Keratinocyte (primary cell): ENCODE measurements around the gene ITGA3. TPM values are rescaled to one million over a fixed set of nuclear protein-coding genes. Genes with fewer than 3 reads are reported as not detected.

ENCODE experiments used
- DNase-seq: peaks from one replicate; pipeline ENCODE4 v3.0.0-alpha.2; 2011; ENCODE audit warnings: low read depth, missing footprints, low spot score
- FAIRE-seq: peaks from 2 replicates; lab custom pipeline; 2011; peaks lifted over from hg19 to GRCh38; lab: Jason Lieb, UNC
- H2AFZ ChIP-seq: 2 replicates; pipeline ENCODE4 v1.6.0; 2012; ENCODE audit warnings: low read length, control low read depth, inconsistent platforms; ENCODE audit not compliant: control insufficient read depth
- H3K27ac ChIP-seq: 2 replicates; pipeline ENCODE4 v1.5.1; 2011; ENCODE audit warnings: low read length; ENCODE audit not compliant: control insufficient read depth, insufficient read depth
- H3K27me3 ChIP-seq: 3 replicates; pipeline ENCODE4 v1.6.0; 2011; ENCODE audit warnings: low read length; ENCODE audit not compliant: control insufficient read depth, insufficient read depth; ENCODE audit errors: extremely low read depth
- H3K36me3 ChIP-seq, 2 experiments: 2 replicates in 1 of 2; 3 replicates in 1 of 2; pipeline ENCODE4 v1.5.1; 2011; ENCODE audit warnings: low read length in 2 of 2, mild to moderate bottlenecking in 1 of 2; ENCODE audit not compliant: control insufficient read depth in 2 of 2, insufficient read depth in 2 of 2; ENCODE audit errors: extremely low read depth in 1 of 2
- H3K4me1 ChIP-seq: 3 replicates; pipeline ENCODE4 v1.5.1; 2011; ENCODE audit warnings: low read length; ENCODE audit not compliant: control insufficient read depth, insufficient read depth; ENCODE audit errors: extremely low read depth
- H3K4me2 ChIP-seq: 3 replicates; pipeline ENCODE4 v1.6.0; 2011; ENCODE audit warnings: low read depth, low read length; ENCODE audit not compliant: control insufficient read depth, insufficient read depth; ENCODE audit errors: extremely low read depth
- H3K4me3 ChIP-seq, 3 experiments: fragments of 200-600 bp in 1 of 3; sonication (generic) in 1 of 3; 2 replicates in 2 of 3; 3 replicates in 1 of 3; pipeline ENCODE4 v1.5.1; 2011 to 2016; ENCODE audit warnings: low read length in 3 of 3, mild to moderate bottlenecking in 3 of 3, control low read depth in 2 of 3, inconsistent platforms in 1 of 3, low read depth in 1 of 3, mixed read lengths in 1 of 3, mixed run types in 1 of 3, moderate library complexity in 1 of 3; ENCODE audit not compliant: control insufficient read depth in 2 of 3, insufficient read depth in 2 of 3; ENCODE audit errors: extremely low read depth in 1 of 3
- H3K79me2 ChIP-seq: 2 replicates; pipeline ENCODE4 v1.6.0; 2012; ENCODE audit warnings: low read length; ENCODE audit not compliant: control insufficient read depth, insufficient read depth
- H3K9ac ChIP-seq: 3 replicates; pipeline ENCODE4 v1.6.0; 2011; ENCODE audit warnings: low read length; ENCODE audit not compliant: control insufficient read depth, insufficient read depth; ENCODE audit errors: extremely low read depth
- H3K9me1 ChIP-seq: 3 replicates; pipeline ENCODE4 v1.6.0; 2011; ENCODE audit warnings: low read length; ENCODE audit not compliant: control insufficient read depth, insufficient read depth; ENCODE audit errors: extremely low read depth
- H3K9me3 ChIP-seq: 2 replicates; pipeline ENCODE4 v1.5.1; 2012; ENCODE audit warnings: low read depth, low read length; ENCODE audit not compliant: control insufficient read depth
- H4K20me1 ChIP-seq: 3 replicates; pipeline ENCODE4 v1.6.0; 2011; ENCODE audit warnings: low read length; ENCODE audit not compliant: control insufficient read depth, insufficient read depth; ENCODE audit errors: extremely low read depth
- EZH2 ChIP-seq: IDR thresholded peaks from one replicate; pipeline ENCODE4 v1.6.1; 2012; ENCODE audit warnings: inconsistent platforms, mild to moderate bottlenecking, low read length, moderate library complexity
- dilution Hi-C: fragments of 300-500 bp; cut with MboI; formaldehyde crosslinking; loops from one replicate; pipeline ENCODE4 v1.7.0; 2020; ENCODE audit warnings: low sequenced_read_pairs; ENCODE audit not compliant: extremely low pct_ligation_motif_present
- polyA minus RNA-seq, 3 experiments: library from RNA; depleted of rRNA, polyadenylated mRNA; stranded (reverse); fragments of >200 nt; gene quantifications; 1 replicate in 1 of 3; 2 replicates in 1 of 3; 3 replicates in 1 of 3; pipeline ENCODE4 v1.2.3, GENCODE V29; 2011
- polyA plus RNA-seq, 5 experiments: library from polyadenylated mRNA; depleted of rRNA in 3 of 5; stranded (reverse) in 3 of 5; stranded (forward) in 1 of 5; unstranded in 1 of 5; fragments of >200 nt; gene quantifications; 1 replicate in 1 of 5; 2 replicates in 3 of 5; 3 replicates in 1 of 5; pipeline versions ENCODE4 v1.2.1 to v1.2.3, GENCODE V29; 2011 to 2012; ENCODE audit warnings: missing spikeins in 2 of 5, low read depth in 1 of 5, low replicate concordance in 1 of 5
- TF ChIP-seq, protein P1 (sequence below), 3 experiments: IDR thresholded peaks in 1 of 3; conservative IDR thresholded peaks in 1 of 3; optimal IDR thresholded peaks in 1 of 3; 2 replicates in 2 of 3; 3 replicates in 1 of 3; pipeline versions ENCODE3 to v1.5.1; 2011; ENCODE audit warnings: low read length in 3 of 3, mild to moderate bottlenecking in 3 of 3, moderate library complexity in 2 of 3, control low read depth in 1 of 3, inconsistent platforms in 1 of 3; ENCODE audit not compliant: insufficient read depth in 2 of 3; ENCODE audit errors: extremely low read depth in 1 of 3

Gene ITGA3
- polyA plus RNA-seq (427 to 733 TPM (median 708 TPM) in 3 replicates), polyA minus RNA-seq (1,193 to 2,515 TPM (median 1,361 TPM) in 3 replicates)
- polyA plus RNA-seq (2011; ENCODE audit: low read depth): 311 TPM
- polyA plus RNA-seq (2011; cell fraction: cytosol; rRNA removed): 216 and 405 TPM in 2 replicates
- polyA plus RNA-seq (2011; cell fraction: nucleus; rRNA removed): 1,779 and 2,144 TPM in 2 replicates
- polyA plus RNA-seq (2012; ENCODE audit: low replicate concordance): 460 and 965 TPM in 2 replicates
- polyA minus RNA-seq (2011; cell fraction: cytosol; rRNA and poly(A)+ RNA removed): 897 TPM
- 2,521 and 2,609 TPM in 2 replicates for polyA minus RNA-seq (2011; cell fraction: nucleus; rRNA and poly(A)+ RNA removed)

DNA sequence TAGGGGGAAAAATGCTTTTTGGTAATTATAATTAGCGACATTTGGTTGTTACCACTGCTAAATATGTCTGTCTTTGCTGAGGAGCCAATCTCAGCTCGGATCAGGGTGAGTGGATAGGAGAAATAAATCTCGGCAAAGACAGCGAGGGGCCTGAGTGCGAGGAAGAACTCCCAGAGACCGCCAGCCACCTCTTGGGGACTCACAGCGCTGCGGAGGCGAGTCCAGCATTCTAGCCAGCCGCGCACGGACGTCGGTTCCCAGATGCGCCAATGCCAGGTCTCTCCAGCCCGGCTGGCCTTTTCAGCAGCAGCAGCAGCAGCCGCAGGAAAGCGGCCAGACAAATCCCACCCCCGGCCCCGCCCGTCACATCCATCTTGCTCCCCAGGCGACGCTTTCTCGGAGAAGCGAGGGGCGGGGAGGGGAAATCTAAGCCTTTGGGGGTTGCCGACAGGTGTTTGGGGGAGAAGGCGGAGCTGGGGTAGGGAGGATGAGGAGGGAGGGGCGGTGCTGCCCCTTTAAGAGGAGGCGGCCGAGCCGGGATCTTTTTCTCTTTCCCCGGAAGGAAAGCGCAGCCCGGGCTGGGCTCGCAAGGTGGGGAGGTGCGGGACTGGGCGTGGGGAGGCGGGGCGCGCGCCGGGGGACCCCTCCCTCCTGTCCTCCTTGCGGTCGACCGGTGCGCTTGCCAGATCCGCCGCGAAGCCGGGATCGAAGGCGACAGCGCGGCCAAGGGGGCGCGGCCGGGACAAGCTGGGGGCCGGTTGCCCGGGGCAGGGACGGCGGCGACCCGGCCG lies at the start of gene ITGA3:
Gene ITGA3 (plus strand): TSS at position 685 of the 791 bp plus-strand sequence. CDS start 330 bp downstream, outside the sequence.
- DNase-seq: no peak
- peak within 1 kb of the TSS; percentile 96 for H3K4me2 ChIP-seq
- H3K9me3 ChIP-seq: no peaks in the 10 kb centered on the region
- H3K4me3 ChIP-seq: peak within 1 kb of the TSS; percentile 82 to 97 (median 86)
- no peak within 1 kb of the TSS for H2AFZ ChIP-seq
- H3K79me2 ChIP-seq: peaks cover 47% of the 10 kb centered on the region
- no peaks in the 10 kb centered on the region for H3K27me3 ChIP-seq
- dilution Hi-C loops: no loop called here
- FAIRE-seq: no peak
- no peaks in the 10 kb centered on the region for H4K20me1 ChIP-seq
- peaks cover 19 to 40% of the 10 kb centered on the region in 2 experiments for H3K36me3 ChIP-seq
- H3K9ac ChIP-seq: peak within 1 kb of the TSS; percentile 94
- TF ChIP-seq, protein P1, sequence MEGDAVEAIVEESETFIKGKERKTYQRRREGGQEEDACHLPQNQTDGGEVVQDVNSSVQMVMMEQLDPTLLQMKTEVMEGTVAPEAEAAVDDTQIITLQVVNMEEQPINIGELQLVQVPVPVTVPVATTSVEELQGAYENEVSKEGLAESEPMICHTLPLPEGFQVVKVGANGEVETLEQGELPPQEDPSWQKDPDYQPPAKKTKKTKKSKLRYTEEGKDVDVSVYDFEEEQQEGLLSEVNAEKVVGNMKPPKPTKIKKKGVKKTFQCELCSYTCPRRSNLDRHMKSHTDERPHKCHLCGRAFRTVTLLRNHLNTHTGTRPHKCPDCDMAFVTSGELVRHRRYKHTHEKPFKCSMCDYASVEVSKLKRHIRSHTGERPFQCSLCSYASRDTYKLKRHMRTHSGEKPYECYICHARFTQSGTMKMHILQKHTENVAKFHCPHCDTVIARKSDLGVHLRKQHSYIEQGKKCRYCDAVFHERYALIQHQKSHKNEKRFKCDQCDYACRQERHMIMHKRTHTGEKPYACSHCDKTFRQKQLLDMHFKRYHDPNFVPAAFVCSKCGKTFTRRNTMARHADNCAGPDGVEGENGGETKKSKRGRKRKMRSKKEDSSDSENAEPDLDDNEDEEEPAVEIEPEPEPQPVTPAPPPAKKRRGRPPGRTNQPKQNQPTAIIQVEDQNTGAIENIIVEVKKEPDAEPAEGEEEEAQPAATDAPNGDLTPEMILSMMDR (optimal IDR thresholded peaks at IDR 0.05 in 1 of 3, IDR thresholded peaks at IDR 0.05 in 1 of 3, conservative IDR thresholded peaks at IDR 0.05 in 1 of 3; ENCODE audit: extremely low read depth in 1 of 3, insufficient read depth in 2 of 3, low read length in 3 of 3): peak in 1 of 3 experiments; percentile 11
- no peak for TF ChIP-seq EZH2
- peaks cover 3% of the 10 kb centered on the region for H3K9me1 ChIP-seq
- H3K4me1 ChIP-seq: peaks cover 67% of the 10 kb centered on the region
- H3K27ac ChIP-seq: peak within 1 kb of the TSS; percentile 91

DNA sequence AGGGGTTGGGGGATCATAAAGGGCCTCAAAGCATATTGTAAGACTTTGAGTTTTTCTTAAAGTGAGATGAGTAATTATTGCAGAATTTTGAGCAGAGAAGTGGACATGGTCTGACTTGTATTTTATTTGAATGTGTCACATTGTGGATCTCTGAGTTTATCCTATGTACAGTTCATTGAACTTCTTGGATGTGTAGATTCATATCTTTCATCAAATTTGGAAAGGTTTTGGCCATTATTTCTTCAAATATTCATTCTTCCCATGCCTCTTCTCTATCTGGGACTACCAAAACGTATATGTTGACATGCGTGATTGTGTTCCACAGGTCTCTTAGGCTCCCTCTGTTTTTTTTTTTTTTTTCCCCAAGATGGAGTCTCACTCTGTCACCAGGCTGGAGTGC lies 46.6 kb upstream of the ITGA3 start:
- Histone ChIP-seq H3K4me1 (no peaks in the 10 kb centered on the region), H3K4me3 (no peak overlapping the region), H3K9me3 (peaks cover 7% of the 10 kb centered on the region), H3K4me2 (no peak overlapping the region), H3K9ac (no peak overlapping the region), H4K20me1 (no peaks in the 10 kb centered on the region), H3K79me2 (no peaks in the 10 kb centered on the region), H3K27me3 (no peaks in the 10 kb centered on the region), H3K36me3 (no peaks in the 10 kb centered on the region), H3K27ac (no peak overlapping the region), H2AFZ (no peak overlapping the region), H3K9me1 (no peaks in the 10 kb centered on the region)
- TF ChIP-seq EZH2: no peak
- TF ChIP-seq, protein P1 (optimal IDR thresholded peaks at IDR 0.05 in 1 of 3, IDR thresholded peaks at IDR 0.05 in 1 of 3, conservative IDR thresholded peaks at IDR 0.05 in 1 of 3; ENCODE audit: extremely low read depth in 1 of 3, insufficient read depth in 2 of 3, low read length in 3 of 3): no peak
- DNase-seq: no peak
- no peak for FAIRE-seq
- dilution Hi-C loops: no loop called here
